ENCODE data around the gene TSC22D4. TPM values are rescaled to one million over a fixed set of nuclear protein-coding genes. Genes with fewer than 3 reads are reported as not detected.

Gene TSC22D4
- total and polyA plus RNA-seq, 9 of the 15 experiments (the other 6 are each of a cell fraction or from before 2014, with no cell fraction given): 0.37 to 107 (median 28.7) TPM

- no peak; the same call in 1 of the 2 replicates for TF ChIP-seq RERE (CRISPR knock-in tag; IDR thresholded peaks at IDR 0.05; ENCODE audit: borderline replicate concordance)
- TF ChIP-seq MITF (IDR thresholded peaks at IDR 0.05): peak; percentile 70; the same call in 1 of the 2 replicates
- no peak for TF ChIP-seq SLC30A9 (CRISPR knock-in tag; IDR thresholded peaks at IDR 0.05)
- peak; percentile 17; the same call in 1 of the 2 replicates for TF ChIP-seq DPF2 (IDR thresholded peaks at IDR 0.05)
- TF ChIP-seq ZNF384 (IDR thresholded peaks at IDR 0.05; ENCODE audit: low read depth, low read length): 0 out of 2 replicates have a peak, but pooled peaks have one; percentile 4
- no peak for TF ChIP-seq HDGF (IDR thresholded peaks at IDR 0.05)
- peak in 1 of 2 experiments; percentile 67 for TF ChIP-seq AFF1 (IDR thresholded peaks at IDR 0.05; ENCODE audit: low read depth in 1 of 2, partially characterized antibody in 2 of 2)
- TF ChIP-seq NFIC (IDR thresholded peaks at IDR 0.05): peak; percentile 55
- TF ChIP-seq ZNF239 (CRISPR knock-in tag; IDR thresholded peaks at IDR 0.05): peak; percentile 7; the same call in 1 of the 2 replicates
- peak; percentile 88 for TF ChIP-seq RAD51 (IDR thresholded peaks at IDR 0.05; ENCODE audit: borderline replicate concordance, low read depth)
- TF ChIP-seq E2F4 (CRISPR knock-in tag; IDR thresholded peaks at IDR 0.05; ENCODE audit: low read depth): peak; percentile 62; the same call in 1 of the 2 replicates
- TF ChIP-seq CHD2 (IDR thresholded peaks at IDR 0.05; ENCODE audit: low read depth, low read length): peak; percentile 56; the same call in 1 of the 2 replicates
- no peak for TF ChIP-seq CAMTA2 (CRISPR knock-in tag; conservative IDR thresholded peaks at IDR 0.05)
- TF ChIP-seq MYNN (IDR thresholded peaks at IDR 0.05): peak; percentile 67; the same call in 1 of the 2 replicates
- TF ChIP-seq MYNN (CRISPR knock-in tag; IDR thresholded peaks at IDR 0.05): no peak
- TF ChIP-seq TBL1XR1 (IDR thresholded peaks at IDR 0.05; ENCODE audit: low read length in 2 of 2): peak; percentile 13 to 57; a peak in 2 of 4 replicates
- TF ChIP-seq TAF7 (tag; IDR thresholded peaks at IDR 0.05): peak; percentile 94
Measured at GRCh38 chr7:100428967-100429636, 49.9 kb downstream of the TSC22D4 start (continued).

All from K562 (cell line).